Heart left ventricle (tissue), 16 donors: ENCODE data around the gene AJAP1. TPM values are rescaled to one million over a fixed set of nuclear protein-coding genes. Genes with fewer than 3 reads are reported as not detected.
"Not testable (repeated sequence)": the region's sequence is repeated elsewhere in the genome, so short reads cannot be mapped to it uniquely, and the experiment has no call there.

Source experiments
- ATAC-seq, 4 donors: fragments of 200-7000 bp; cut with Tn5 transposase; one replicate each; pipeline ENCODE4 v1.9.1; 2020 to 2022; ENCODE audit warnings: moderate library complexity in 4 of 4, mild to moderate bottlenecking in 3 of 4, moderate number of reproducible peaks in 1 of 4
- DNase-seq, 5 donors: peaks; one replicate each; pipeline ENCODE4 v3.0.0-alpha.2; 2020
- H3K27ac ChIP-seq, 12 donors: fragments of 200-600 bp; sonication (generic) in 4 of 12; one replicate each; pipeline versions ENCODE4 v1.5.0 to v1.8.0; 2016 to 2022; ENCODE audit warnings: mild to moderate bottlenecking in 2 of 12
- H3K27me3 ChIP-seq, 9 donors: fragments of 200-600 bp; sonication (generic) in 2 of 9; one replicate each; pipeline versions ENCODE4 v1.5.1 to v1.8.0; 2016 to 2022; ENCODE audit warnings: mild to moderate bottlenecking in 3 of 9
- H3K36me3 ChIP-seq, 9 donors: fragments of 200-600 bp; sonication (generic) in 2 of 9; one replicate each; pipeline versions ENCODE4 v1.5.0 to v1.8.0; 2018 to 2022; ENCODE audit warnings: mild to moderate bottlenecking in 2 of 9
- H3K4me1 ChIP-seq, 12 donors: fragments of 200-600 bp; sonication (generic) in 4 of 12; one replicate each; pipeline versions ENCODE4 v1.5.0 to v1.8.0; 2016 to 2022; ENCODE audit warnings: mild to moderate bottlenecking in 3 of 12
- H3K4me3 ChIP-seq, 12 donors: fragments of 200-600 bp; sonication (generic) in 4 of 12; one replicate each; pipeline versions ENCODE4 v1.5.0 to v1.8.0; 2017 to 2022; ENCODE audit warnings: mild to moderate bottlenecking in 9 of 12, moderate library complexity in 4 of 12
- H3K9me3 ChIP-seq, 12 donors: fragments of 200-600 bp; sonication (generic) in 4 of 12; one replicate each; pipeline versions ENCODE4 v1.5.0 to v1.8.0; 2016 to 2022; ENCODE audit warnings: mild to moderate bottlenecking in 1 of 12
- CTCF ChIP-seq, 12 donors: fragments of 200-600 bp; sonication (generic) in 4 of 12; IDR thresholded peaks; one replicate each; pipeline versions ENCODE4 v1.5.0 to v1.8.0; 2018 to 2022; ENCODE audit warnings: antibody characterized with exemption in 12 of 12, mild to moderate bottlenecking in 5 of 12
- POLR2A ChIP-seq, 2 donors: fragments of 450-650 bp; IDR thresholded peaks; one replicate each; pipeline ENCODE4 v1.6.1; 2017; ENCODE audit warnings: antibody characterized with exemption in 2 of 2, mild to moderate bottlenecking in 2 of 2, moderate library complexity in 2 of 2
- WGBS, 4 donors: extraction: QIAGEN DNeasy Blood & Tissue Kit in 2 of 4; methylation state at CpG; one replicate each; pipeline versions ENCODE4 v1.1.5 to v1.1.7; 2013 to 2018; 5-methylcytosine and 5-hydroxymethylcytosine counted together
- intact Hi-C, 10 donors: fragments of 100-400 bp; cut with DNase I; formaldehyde crosslinking; loops; one replicate each; pipeline versions ENCODE4 v1.11.1 to v1.14.2; 2022
- polyA plus RNA-seq, 2 donors: library from polyadenylated mRNA; stranded (reverse); fragments of 200-250 nt; gene quantifications; one replicate each; pipeline ENCODE4 v1.2.3, GENCODE V29; 2013
- total RNA-seq, 9 donors: library from RNA; depleted of rRNA in 2 of 9; stranded (reverse); fragments of >200 nt in 2 of 9; fragmentation: NEBNext Ultra II Directional in 3 of 9; extraction: Animal tissue kit (Norgen Biotek cat#: 25700) in 3 of 9; gene quantifications; one replicate each; pipeline versions ENCODE4 v1.1.0 to v1.2.4, GENCODE V29; 2016 to 2023
- donor health status: ischemic (EF 13 %, LVEDD 7.1; RV severe dilation, severe dysfunction).
- donor health status: healthy with polysubstance abuse.
- donor health status: DM: no; HTN: yes; CAD: no.
- donor health status: DM: no; HTN: no; CAD: no.
- donor health status: ischemic (EF 25% LVEDD 6.9; RV normal size, moderate dysfunction).
- donor health status: ischemic (EF 25% LVEDD 5.7; RV mildly dilated, moderate dysfunction).
- donor health status: healthy.
- donor health status: DM: yes; HTN: yes; CAD: no.
- donor health status: ischemic (EF 35%, LVEDD 5.7; RV mildly dilated, moderate dysfunction).
- donor health status: nonischemic (EF 11% LVEDD 7.7; RV severe dilation, severe dysfunction).
- donor health status: DM: yes; HTN: yes; CAD: no.
- donor health status: PGD.
- donor health status: ischemic (EF 29% LVEDD 5.4; RV normal size, mild dysfunction).
- donor health status: nonischemic (EF 23%, LVEDD 6.1; RV moderate dilation, normal function).

Gene AJAP1
- total and polyA plus RNA-seq, 11 donors = 0.01 to 0.67 (median 0.07) TPM; not detected in 2

DNA sequence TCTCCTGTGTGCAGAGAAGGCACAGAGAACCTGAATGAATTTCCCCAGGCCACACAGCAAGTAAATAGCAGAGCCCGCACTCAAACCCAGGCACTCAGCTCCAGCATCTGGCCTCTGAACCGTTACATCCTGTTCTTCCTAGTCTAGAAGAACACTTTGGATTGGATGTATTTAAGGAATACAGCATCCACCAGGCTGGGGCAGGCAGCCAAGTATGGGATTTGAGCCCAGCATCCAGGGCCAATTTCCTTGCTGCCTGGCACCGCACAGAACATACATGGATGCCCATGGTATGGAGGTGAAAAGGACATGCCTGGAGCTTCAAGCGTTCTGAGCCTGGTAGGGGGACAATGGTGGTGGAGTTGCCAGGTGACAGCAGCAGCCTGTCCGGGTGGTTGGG lies 9.7 kb downstream of the AJAP1 start:
- H3K9me3 ChIP-seq = no peaks in the 10 kb centered on the region
- DNase-seq (no peak), ATAC-seq (no peak)
- H3K4me3 ChIP-seq = no peak overlapping the region
- H3K4me1 ChIP-seq = no peaks in the 10 kb centered on the region
- 79 to 93% (median 83%) methylated on average over 5 of the region's 5 CpGs for WGBS, 4 donors
- no peaks in the 10 kb centered on the region for H3K36me3 ChIP-seq
- peaks cover 0 to 70% (median 22%) of the 10 kb centered on the region in 9 donors for H3K27me3 ChIP-seq
- intact Hi-C loops = loop anchor here in 1 of 10 donors (10.0 kb wide), 1 partner anchor 161 kb away; no protein-coding TSS in a partner anchor
- no peak overlapping the region for H3K27ac ChIP-seq
- no peak for TF ChIP-seq POLR2A (IDR thresholded peaks at IDR 0.05)
- no peak for TF ChIP-seq CTCF (IDR thresholded peaks at IDR 0.05)

GRCh38 chr1:4664606-4665005 lies 10.2 kb downstream of the AJAP1 start:
- DNase-seq = no peak
- Histone ChIP-seq H3K27me3 (peaks cover 0 to 65% (median 18%) of the 10 kb centered on the region in 9 donors), H3K4me1 (no peaks in the 10 kb centered on the region), H3K36me3 (no peaks in the 10 kb centered on the region), H3K4me3 (no peak overlapping the region), H3K9me3 (no peaks in the 10 kb centered on the region), H3K27ac (no peak overlapping the region)
- TF ChIP-seq POLR2A (IDR thresholded peaks at IDR 0.05) (no peak), CTCF (IDR thresholded peaks at IDR 0.05) (no peak)
- 71 to 86% (median 75%) methylated on average over 6 to 8 of the region's 8 CpGs for WGBS, 4 donors
- no peak for ATAC-seq
- intact Hi-C loops = loop anchor here in 1 of 10 donors (10.0 kb wide), 1 partner anchor 160 kb away; no protein-coding TSS in a partner anchor

DNA sequence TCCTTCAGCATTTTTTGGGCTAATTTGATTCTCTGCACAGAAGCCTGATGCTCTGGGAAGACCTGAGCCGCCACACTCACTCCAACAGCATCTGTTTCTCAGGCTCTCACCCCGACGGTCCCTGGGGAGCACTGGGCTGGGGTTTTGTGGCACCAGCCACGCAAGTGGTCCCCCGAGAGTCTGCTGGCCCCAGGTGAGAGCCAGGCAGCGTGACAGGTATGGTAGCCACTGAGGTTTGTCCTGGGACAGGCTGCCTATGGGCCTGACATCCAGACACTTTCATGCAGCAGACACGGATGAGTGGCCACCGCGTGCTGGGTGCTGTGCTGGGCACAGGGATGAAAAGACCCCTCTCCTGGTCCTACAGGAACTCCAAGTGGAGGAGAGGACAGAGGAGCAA lies 11.0 kb downstream of the AJAP1 start:
- ATAC-seq (no peak), DNase-seq (no peak)
- H3K27me3 ChIP-seq = peaks cover 0 to 57% (median 13%) of the 10 kb centered on the region in 9 donors
- H3K27ac ChIP-seq = no peak overlapping the region
- no peaks in the 10 kb centered on the region for H3K9me3 ChIP-seq
- H3K36me3 ChIP-seq = no peaks in the 10 kb centered on the region
- H3K4me3 ChIP-seq = no peak overlapping the region
- TF ChIP-seq POLR2A (IDR thresholded peaks at IDR 0.05) (no peak), CTCF (IDR thresholded peaks at IDR 0.05) (no peak)
- WGBS, 4 donors = 71 to 82% (median 80%) methylated on average over 9 of the region's 9 CpGs
- no peaks in the 10 kb centered on the region for H3K4me1 ChIP-seq
- intact Hi-C loops = loop anchor here in 1 of 10 donors (10.0 kb wide), 1 partner anchor 159 kb away; no protein-coding TSS in a partner anchor

- H3K4me3 ChIP-seq, H3K36me3 ChIP-seq, DNase-seq, H3K9me3 ChIP-seq, H3K27ac ChIP-seq, H3K4me1 ChIP-seq, ATAC-seq: not testable (repeated sequence)
- intact Hi-C loops = loop anchor here in 1 of 10 donors (10.0 kb wide), 1 partner anchor 158 kb away; no protein-coding TSS in a partner anchor
- WGBS, 4 donors = 83 to 93% (median 88%) methylated on average over 19 of the region's 19 CpGs
- H3K27me3 ChIP-seq = peaks cover 0 to 47% (median 9%) of the 10 kb centered on the region in 9 donors
Measured at GRCh38 chr1:4666683-4667082, 12.3 kb downstream of the AJAP1 start.
